Midbrain (tissue), 1 donor: ENCODE measurements around the gene SNTB2.
"Not testable (repeated sequence)": the region's sequence is repeated elsewhere in the genome, so short reads cannot be mapped to it uniquely, and the experiment has no call there.

Experiments used
- DNase-seq: peaks from one replicate; lab custom pipeline; 2025; lab: John Stamatoyannopoulos, UW

The SNTB2 gene

DNA sequence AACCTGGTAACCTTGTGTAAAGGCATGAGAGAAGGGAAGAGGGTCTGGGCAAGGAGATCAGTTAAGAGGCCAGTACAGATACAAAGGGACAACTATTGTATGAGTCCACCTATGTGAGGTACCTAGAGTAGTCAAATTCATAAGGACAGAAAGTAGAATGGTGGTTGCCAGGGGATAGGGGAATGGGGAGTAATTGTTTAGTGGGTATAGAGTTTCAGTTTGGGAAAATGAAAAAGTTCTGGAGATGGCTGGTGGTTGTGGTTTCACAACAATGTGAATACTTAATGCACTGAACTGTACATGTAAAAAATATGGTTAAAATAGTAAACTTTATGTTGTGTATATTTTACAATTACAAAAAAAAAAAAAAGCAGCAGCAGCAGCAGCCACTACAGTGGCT lies 49.4 kb downstream of the SNTB2 start:
- no peak for DNase-seq

DNA sequence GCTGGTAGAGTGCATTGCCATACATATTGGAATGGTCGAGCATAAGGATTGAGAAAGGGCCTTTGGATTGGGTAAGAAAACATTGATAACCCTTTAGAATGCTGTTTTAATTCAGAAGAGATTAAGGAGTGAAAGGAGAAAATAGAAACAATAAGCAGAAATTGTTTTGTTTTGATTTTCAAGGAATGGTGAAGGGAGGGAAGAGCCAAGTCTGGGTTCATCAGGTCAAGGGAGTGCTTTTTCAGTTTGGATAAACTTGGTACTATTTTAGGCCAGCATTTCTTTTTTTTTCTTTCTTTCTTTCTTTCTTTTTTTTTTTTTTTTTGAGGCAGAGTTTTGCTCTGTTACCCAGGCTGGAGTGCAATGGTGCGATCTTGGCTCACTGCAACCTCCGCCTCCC lies 50.3 kb downstream of the SNTB2 start:
- DNase-seq: no peak

DNA sequence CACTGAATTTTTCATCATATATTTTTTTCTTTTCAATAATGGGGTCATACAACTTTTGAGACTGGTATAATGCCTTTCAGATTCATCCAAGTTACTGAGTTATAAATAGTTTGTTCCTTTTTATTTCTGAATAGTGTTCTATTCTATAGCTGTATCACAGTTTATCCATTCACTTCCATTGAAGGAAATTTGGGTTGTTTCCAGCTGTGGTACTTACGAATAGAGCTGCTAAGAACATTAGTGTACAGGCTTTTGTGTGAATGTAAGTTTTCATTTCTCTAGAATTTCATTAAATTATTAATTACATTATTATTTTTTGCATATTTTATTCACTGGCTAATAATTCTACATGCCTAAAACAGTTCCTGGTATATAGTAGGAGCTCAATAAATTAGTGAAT lies 52.9 kb downstream of the SNTB2 start:
- no peak for DNase-seq

DNA sequence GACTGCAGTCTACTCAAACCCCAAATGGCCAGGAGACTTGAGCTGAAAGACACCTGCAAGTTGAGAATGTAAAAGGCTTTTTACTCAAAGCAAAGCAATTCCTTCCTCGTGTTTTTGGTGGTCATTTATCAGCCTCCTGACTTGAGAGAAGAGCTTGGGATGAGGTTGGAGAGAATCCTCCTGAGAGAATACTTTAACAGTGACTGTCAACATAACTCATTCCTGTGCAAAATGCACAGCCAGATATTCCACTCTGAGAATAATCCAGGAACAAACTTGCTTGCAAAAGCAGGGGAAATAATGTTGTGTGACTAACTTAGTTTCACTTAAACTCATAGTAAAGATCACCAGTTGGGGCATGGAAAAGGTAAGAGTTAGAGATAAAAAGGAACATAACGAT lies 53.4 kb downstream of the SNTB2 start:
- no peak for DNase-seq

DNA sequence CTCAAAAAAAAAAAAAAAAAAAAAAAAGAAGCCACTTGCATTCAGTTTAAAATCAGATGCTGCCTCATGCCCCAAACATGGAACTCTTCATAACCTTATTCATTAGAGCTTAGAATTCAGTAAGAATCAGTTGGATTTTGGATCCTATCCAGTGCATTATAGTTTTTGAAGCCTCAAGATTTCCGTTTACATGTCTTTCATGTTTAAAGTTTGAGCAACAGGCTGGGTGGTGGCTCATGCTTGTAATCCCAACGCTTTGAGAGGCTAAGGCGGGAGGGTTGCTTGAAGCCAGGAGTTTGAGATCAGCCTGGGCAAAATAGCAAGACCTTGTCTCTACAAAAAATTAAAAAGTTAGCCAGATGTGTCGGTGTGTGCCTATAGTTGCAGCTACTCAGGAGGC lies 55.0 kb downstream of the SNTB2 start:
- DNase-seq: no peak

DNA sequence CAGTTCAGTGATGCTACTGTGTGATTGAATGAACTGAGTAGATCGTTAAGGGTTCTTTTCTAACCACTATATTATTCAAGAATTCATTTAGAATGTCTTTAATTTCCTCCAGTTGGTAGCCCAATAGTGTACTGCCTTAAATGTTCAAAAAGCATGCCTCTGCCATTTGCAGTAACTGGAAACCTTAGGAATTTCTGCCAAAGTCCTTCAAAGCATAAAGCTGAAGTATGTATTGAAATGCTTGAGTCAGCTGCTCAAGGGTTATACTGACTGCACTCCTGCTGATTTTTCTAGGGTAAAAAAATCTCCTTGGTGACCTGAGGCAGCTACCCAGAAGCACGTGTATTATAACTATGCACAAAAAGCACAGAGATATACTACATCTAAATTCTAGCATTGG lies 56.5 kb downstream of the SNTB2 start:
- no peak for DNase-seq

DNA sequence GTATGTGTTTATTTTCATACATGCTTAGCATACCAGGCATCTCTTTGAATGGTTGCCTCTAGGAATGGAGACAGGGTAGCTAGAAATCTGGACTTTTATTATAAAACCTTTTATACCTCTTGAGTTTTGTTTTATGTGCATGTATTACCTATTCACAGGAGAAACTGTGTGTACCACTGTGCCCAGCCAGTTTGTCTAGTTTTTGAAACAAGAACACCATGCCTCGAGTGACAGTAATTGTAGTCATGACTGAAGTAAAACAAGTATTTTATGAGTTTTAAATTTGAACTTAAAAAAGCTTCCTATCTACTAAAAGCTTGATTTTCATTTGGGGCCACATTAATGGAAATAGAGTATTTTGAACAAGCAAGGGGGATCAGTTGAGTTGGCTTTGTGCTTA lies 57.4 kb downstream of the SNTB2 start:
- no peak for DNase-seq

DNA sequence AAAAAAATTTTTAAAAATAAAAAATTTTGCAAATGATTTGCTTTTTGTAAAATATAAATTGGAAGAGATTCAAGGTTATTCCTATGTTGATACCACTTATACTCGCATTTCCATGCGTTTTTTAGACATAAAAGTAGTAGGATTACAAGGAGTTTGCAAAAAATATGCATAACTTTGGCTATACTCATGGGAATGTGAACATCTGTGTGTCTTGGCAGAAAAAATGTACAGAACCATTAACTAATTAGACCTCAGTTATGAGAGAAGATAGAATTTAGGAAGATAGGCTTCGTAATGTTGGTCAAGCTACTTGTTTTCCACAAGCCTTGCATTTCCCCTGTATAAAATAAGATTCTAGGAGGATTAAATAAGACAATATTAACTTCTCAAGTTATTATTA lies 63.1 kb downstream of the SNTB2 start:
- no peak for DNase-seq

DNA sequence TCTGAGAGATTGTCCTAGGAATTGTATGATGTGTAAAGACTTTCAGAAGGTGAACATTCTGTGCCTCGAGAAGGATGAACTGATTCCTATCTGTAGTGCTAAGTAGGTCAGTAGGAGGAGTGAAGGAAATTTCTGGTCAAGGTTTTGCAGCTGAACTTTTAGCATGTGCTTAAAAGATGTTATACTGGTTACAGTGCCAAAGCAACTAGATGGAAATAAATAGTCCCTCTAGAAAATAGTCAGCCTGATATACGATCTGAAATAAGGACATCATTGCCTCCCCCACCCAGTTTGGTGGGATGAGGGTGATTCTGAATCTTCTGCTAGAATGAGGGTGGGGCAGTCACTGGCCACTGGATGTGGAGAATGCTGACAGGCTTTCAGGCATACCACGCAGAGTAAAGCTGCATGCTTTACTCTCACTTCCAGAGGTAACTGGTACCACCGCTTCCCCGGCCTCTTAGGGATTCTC lies 66.9 kb downstream of the SNTB2 start:
- DNase-seq: no peak

DNA sequence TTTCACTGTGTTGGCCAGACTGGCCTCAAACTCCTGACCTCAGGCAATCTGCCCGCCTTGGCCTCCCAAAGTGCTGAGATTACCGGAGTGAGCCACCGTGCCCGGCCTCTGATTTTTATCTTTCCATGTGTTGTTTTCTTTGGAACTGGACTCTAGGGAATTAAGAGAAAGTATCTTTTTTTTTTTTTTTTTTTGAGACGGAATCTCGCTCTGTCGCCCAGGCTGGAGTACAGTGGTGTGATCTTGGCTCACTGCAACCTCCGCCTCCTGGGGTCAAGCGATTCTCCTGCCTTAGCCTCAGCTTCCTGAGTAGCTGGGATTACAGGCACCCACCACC lies 72.4 kb downstream of the SNTB2 start:
- not testable (repeated sequence) for DNase-seq

DNA sequence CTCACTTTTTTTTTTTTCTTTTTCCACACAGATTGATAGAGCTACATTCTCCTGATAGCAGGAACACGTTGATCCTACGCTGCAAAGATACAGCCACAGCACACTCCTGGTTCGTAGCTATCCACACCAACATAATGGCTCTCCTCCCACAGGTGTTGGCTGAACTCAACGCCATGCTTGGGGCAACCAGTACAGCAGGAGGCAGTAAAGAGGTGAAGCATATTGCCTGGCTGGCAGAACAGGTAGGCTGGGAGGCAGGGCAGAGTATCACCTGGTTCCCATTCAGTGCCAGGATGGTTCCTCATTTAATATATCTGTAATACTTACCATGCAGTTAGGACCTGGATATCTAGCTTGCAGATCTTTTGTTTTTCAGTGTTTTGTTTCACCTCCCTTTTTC lies 73.1 kb downstream of the SNTB2 start:
- DNase-seq: no peak

DNA sequence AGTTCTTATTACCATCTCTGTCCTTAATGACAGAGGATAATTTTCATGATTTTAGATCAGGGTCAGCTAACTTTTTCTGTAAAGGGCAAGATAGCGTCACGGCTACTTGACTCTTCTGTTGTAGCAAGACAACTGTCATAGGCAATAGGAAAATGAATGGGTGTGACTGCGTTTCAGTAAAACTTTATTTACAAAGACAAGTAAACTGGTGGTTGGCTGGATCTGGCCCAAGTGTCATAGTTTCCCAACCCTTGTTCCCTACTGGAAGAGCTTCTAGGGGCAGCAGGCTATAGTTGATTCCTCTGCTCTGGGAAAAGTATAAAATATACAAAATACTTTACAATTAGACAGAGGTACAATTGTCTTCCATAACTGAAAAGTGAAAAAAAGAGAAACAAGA lies 73.5 kb downstream of the SNTB2 start:
- DNase-seq: no peak

DNA sequence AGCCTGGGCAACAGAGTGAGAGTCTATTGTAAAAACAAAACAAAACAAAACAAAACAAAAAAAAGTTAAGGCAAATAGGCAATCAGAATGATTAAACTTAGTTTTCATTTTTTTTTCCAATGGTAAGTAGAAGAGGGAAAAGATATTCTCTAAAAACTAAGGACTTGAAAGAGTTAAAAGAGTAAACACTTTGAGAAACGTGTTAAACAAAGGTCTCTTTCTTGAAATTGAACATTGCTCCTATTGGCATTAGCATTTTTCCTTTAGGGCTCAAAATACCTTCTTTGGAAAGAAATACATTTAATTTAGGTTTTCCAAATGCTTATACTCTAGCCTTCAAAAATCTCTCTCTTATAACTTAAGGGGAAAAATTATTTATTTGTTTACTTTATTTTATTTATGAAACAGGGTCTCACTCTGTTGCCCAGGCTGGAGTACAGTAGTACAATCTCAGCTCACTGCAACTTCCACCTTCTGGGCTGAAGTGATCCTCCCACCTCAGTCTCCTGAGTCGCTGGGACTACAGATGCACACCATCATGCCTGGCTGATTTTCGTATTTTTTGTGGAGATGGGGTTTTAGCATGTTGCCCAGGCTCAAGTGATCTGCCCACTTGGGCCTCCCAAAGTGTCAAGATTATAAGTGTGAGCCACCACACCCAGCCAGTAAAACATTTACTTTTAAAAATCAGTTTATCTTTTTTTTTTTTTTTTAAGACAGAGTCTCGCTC lies 79.5 kb downstream of the SNTB2 start:
- DNase-seq: no peak

DNA sequence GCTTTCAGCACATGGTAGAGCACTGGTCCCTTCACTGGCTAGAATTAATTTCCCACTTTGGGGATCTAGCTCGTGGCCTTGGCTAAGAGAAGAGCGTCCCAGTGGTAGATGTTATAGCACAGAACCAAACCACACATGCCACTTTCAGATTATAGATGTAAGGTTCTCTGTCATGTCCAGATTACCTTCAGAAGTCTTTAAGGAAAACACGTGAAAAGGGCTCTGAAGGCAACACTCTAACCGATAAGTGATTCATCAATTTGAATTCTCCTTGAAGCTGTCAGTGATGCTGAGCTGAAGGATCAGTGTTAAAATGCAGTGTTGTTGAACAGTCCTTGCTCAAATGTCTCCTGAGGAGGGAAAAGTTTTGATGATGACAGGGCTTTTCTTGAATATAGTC lies 80.7 kb downstream of the SNTB2 start:
- DNase-seq: no peak

DNA sequence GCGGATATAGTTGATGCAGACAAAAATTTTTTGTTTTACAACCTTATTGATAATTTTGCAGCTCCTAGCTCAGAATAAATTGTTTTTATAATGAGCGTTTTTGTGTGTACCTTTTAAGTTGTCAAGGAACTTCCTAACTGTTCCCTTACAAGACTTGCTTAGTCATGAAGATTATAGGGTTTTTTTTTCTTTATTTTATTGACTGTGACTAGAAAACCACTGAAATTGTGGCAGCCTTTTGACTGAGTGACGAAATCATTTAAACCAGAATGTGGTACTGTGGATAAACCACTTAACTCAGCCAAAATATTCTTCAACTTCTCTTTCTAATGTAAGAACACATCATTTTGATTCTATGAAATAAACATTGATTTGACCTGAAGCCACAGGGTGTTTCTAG lies 83.4 kb downstream of the SNTB2 start:
- no peak for DNase-seq

DNA sequence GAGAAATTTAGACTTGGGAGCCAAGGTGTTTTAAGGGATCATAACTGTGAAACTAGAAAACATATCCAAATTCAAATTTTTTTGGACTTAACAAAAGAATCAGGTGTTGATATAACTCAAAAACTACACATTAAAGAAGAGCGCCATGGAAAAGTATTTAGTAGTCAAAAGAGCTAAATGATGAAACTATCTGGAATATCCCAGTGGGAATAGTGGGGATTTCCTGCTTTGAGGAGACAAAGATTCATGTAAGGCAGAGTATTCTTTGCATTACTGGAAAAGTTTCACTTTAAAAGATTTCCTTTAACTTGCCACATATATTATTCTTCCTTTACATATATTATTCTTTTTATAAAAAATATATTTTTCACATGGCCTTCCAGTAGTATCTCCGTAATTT lies 83.9 kb downstream of the SNTB2 start:
- DNase-seq: no peak

DNA sequence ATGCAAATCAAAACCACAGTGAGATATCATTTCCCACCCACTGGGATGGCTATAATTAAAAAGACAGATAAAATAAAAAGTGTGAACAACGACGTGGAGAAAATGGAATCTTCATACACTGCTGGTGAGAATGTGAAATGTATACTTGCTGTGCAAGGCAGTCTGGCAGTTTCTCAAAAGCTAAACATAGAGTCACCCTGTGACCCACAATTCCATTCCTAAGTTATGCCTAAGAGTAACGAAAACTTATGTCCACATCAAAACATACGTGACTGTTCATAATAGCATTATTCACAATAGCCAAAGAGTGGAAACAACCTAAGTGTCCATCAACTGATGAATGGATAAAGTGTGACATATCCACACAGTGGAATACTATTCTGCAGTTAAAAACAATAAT lies 86.0 kb downstream of the SNTB2 start:
- no peak for DNase-seq

DNA sequence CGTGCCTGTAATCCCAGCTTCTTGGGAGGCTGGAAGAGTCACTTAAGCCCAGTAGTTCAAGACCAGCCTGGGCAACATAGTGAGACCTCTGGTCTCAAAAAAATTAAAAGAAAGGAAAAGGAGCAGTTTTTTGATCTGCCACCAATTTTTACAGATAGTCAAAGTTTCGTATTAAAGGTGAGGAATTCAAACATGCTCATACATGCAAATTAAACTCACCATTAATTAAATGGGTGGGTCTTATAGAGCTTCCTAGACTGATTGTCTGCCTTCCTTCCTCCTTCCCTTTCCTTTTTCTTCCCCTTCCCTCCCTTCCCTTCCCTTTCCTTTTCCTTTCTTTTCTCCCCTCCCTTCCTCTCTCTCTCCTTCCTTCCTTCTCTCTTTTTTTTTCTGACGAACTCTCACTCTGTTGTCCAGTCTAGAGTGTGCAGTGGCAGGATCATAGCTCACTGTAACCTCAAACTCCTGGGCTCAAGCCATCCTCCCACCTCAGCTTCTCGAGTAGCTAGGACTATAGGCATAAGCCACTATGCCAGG lies 87.8 kb downstream of the SNTB2 start:
- DNase-seq: no peak

DNA sequence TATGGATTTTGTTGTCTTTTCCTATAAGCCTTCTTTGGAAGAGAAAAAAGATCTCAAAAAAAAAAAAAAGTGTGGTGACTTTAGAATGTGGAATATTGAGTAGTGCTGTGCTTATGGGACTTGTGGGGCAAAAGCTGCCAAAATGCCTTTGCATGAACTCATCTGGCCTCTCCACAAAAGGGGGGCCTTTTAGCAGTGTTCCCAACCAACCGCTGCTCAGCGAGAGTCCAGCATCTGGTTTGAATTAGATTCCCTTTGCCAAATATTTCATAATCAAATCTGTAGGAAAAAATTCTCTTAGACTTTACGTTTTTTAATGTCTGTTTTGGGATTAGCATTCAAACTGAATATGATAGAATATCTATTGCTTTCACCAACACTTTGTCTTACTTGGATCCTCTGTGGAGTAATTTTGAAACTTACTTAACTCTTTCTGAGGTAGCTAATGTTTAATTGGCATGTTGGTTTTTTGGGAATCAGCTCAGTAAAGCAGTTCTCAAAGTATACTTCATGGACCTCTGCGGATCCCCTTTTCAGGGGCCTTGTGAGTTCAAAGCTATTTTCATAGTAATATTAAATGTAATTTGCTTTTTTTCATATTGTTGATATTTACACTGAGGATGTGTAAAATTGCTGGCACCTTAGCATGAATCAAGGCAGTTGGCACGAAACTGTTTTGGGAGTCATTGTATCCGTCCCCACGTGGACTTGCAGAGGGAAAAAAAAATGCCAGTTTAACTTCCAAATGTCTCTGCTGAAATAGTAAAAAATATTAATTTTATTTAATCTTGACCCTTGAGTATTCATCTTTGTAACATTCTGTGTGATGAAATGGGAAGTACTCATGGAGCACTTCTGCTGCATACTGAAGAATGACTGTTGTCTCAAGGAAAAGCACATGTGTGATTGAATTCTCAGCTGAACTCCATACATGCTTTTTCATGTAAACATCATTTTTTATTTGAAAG lies 89.5 kb downstream of the SNTB2 start:
- no peak for DNase-seq

DNA sequence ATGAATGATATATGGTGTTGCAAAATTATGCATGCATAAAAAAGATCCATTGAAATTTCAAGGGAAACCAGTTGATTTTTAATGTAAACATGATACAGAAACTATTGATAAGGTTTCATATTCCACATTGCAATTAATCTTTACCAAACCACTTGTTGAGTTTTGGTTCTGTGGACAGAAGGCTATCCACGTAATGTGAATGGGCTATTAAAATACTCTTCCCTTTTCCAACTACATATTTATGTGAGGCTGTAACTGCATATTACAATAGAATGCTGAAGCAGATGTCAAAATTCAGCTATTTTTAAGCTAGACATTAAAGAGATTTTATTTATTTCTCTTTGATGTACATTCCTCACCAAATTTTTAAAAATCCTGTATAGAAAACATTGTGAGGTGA lies 90.4 kb downstream of the SNTB2 start:
- no peak for DNase-seq

DNA sequence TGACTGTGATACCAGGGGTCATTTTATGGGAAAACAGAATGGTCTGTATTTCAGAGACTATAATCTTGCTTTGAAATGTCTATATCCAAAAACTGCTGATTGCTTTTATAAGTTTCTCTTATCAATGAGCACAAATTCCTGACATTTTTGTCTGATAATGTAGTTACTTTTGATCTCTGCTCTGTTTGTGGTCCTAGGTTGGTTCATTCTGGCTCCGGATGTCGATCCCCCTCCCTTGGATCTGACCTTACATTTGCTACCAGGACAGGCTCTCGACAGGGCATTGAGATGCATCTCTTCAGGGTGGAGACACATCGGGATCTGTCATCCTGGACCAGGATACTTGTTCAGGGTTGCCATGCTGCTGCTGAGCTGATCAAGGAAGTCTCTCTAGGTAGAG lies 96.9 kb downstream of the SNTB2 start:
- DNase-seq: no peak

DNA sequence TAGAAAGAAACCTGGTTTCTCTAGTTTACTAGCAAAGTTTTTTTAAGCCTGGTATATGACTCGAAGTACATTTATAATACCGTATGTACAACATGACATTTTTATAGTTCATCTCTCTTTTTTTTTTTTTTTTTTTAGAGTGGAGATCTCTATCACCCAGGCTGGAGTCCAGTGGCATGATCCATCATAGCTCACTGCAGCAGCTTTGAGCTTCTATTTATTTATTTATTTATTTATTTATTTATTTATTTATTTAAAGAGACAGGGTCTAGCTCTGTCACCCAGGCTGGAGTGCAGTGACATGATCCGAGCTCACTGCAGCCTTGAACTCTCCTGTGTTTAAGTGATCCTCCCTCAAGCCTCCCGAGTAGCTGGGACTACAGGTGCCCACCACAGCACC lies 98.3 kb downstream of the SNTB2 start:
- no peak for DNase-seq
